GM19468 (cell line): ENCODE measurements around the gene UBL7.
A peak's percentile ranks its signal among the peaks of the same experiment; 100 is the strongest.

ENCODE experiments used
- ATAC-seq: cut with Tn5 transposase; IDR thresholded peaks from one replicate; pipeline ENCODE4 v1.9.1; 2021; ENCODE audit warnings: mild to moderate bottlenecking, moderate library complexity, moderate number of reproducible peaks; ENCODE audit not compliant: unreplicated experiment; ENCODE audit errors: extremely low read depth

The UBL7 gene

GRCh38 chr15:74442604-74443003 lies 18.4 kb downstream of the UBL7 start:
- ATAC-seq: no peak

GRCh38 chr15:74442063-74442462 lies 18.9 kb downstream of the UBL7 start:
- ATAC-seq: no peak

- no peak for ATAC-seq
Observed at GRCh38 chr15:74441248-74441941, 19.6 kb downstream of the UBL7 start.

GRCh38 chr15:74438721-74439316 lies 22.1 kb downstream of the UBL7 start:
- no peak for ATAC-seq

GRCh38 chr15:74438206-74438605 lies 22.8 kb downstream of the UBL7 start:
- no peak for ATAC-seq

DNA sequence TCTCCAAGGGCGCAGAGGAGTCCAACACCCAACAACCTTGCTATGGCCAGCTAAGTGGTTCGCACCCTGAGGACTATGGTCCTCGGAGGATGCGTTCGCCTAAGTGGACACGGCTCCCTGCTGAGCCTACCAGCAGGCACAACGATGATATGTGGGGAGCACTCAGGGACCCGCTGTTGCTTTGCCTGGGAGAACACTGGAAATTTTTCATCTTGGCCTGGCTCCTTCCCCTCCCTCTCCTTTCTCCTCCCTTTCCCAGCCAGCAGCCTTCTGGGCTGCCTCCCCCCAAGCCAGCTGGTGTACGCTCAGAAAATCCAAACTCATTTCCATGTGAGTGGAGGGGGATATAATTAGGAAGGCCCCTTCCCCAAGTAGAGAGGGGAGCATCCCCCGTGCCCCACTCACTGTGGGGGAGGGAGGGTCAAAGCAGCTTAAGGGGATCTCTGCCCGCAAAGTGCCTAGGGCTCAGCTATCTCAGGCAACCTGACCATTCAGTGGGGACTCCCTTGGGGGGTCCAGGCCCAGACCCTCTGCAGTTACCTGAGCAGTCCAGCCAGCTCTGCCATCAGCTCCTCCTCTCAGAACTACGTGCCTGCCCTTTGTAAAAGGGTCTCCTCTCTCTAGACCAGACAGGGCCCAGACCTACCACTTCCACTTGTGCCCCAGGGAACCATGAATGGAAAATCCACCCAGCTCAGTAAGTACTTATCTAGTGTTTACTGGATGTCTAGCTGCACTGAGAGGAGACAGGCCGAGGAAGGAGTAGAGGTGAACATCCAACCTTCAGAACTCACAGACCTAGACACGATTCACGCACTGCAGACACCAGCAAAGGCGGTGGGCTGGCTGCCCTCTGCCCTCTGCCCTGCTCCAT lies 26.5 kb downstream of the UBL7 start:
- no peak for ATAC-seq

DNA sequence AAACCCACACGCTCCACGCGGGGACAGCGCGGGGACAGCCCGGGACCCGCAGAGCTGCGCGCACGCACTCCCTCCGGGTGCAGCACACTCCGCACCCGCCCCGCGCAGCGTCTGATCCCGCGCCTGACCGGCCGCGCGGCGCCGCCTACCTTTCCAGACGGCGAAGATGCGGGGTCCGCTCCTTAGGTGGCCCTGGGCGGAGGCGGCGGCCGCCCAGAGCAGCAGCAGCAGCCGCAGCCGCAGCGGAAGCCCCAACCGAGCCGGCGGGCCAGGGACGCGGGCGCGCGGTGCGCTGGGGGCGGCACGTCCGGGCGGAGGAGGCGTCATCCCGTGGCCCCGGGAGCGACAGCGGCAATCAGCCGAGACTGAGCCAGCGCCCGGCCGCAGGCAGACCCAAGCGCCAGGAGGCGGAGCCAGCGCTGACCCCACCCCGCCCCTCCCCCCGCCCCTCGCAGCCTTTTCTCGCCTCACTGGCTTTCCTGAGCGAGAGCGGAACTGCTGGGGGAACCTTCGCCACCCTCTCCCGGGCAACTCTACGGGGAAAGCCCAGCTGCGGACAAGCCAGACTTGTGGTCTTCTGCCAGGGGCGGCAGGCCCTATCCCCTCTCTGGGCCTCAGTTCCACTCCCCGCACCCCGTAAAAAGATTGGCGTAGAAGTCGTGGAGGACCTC lies 27.2 kb downstream of the UBL7 start, which contains the start of gene SEMA7A:
TSS of gene SEMA7A (minus strand) at position 367 of the 671 bp plus-strand sequence. CDS start at position 327, 40 bp downstream.
- peak; percentile 45 for ATAC-seq

DNA sequence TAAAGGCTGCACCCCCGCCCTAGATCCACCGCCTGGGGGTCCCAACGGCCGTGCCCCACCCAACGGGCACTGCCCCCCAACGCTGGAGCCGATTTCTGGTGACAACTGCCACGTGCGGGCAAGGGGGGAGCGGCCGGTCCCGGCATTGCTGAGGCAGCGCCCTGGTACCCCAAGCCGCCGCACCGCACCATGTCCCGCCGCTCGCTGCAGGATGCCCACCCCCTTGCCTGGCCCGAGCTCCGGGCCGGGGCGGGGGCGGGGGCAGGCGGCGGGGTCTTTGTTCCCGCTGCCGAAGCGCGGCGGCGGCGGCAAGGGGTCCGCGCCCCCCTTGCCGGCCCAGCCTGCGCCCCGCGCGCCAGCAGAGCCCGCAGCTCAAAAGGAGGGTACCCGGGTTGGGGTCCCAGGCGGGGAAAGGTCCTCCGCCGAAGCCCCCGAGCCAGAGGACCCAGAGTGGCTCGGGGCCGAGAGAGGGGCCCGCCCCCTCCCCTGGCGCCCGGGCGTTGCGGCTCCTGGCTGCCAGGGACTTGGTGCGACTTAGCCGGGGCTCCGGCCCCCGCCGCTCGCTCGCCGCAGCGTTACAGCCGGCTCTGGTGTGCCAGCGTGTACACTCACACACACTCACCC lies 27.9 kb downstream of the UBL7 start:
- ATAC-seq: no peak

DNA sequence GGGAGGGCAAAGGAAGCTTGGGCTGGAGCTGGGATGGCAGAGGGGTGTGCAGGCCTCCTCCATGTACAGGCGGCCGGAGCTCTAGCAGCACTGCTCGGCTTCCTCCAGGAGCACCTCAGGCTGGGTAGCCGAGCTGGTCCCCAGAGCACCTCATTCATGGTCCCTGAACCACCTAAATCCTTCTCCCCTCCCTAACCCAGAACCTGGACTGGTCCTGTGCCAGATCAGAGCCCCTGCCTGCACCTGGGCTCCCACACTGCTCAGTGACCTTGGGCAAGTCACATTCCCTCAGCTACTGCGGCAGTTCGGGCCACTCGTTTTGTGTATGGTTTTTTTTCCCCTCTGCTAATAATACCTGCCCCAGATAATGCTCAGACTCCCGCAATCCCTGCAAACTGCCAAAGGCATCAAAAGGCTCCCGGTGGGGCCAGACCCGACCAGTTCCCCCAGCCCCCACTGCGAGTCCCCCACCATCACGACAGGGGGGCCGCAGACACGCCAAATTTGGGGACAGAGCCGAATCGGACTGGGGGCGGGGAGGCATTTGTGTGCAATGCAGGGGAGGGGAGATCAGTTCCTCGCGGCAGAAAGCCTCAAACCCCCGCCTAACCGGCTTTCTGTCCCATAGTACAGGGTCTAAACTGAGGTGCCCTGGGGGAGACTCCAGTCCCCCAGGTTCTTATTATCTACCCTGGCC lies 28.5 kb downstream of the UBL7 start:
- no peak for ATAC-seq

- no peak for ATAC-seq
Observed at GRCh38 chr15:74431645-74432044, 29.3 kb downstream of the UBL7 start.

DNA sequence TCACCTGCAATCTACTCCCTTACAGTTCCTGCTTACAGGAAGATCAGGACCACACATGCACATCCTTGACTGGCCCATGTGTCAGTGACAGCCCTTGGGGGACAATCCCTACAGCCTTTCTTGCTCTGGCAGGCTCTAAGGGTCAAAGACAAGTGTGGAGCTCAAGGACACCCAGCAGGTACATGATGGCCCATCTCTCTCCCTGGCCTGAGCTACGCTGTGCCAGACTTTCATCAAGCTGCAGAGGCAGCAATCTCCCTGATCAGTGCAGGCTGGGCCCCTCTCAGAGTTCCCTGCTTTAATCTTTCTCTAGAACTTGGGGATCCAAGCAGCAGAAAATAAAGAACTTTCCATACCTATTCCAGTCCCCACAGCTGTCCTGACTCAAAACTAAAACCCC lies 29.8 kb downstream of the UBL7 start:
- no peak for ATAC-seq

- no peak for ATAC-seq
Observed at GRCh38 chr15:74430510-74430951, 30.4 kb downstream of the UBL7 start.

- no peak for ATAC-seq
Observed at GRCh38 chr15:74429781-74430400, 31.1 kb downstream of the UBL7 start.

GRCh38 chr15:74428970-74429780 lies 31.8 kb downstream of the UBL7 start:
- ATAC-seq: no peak

DNA sequence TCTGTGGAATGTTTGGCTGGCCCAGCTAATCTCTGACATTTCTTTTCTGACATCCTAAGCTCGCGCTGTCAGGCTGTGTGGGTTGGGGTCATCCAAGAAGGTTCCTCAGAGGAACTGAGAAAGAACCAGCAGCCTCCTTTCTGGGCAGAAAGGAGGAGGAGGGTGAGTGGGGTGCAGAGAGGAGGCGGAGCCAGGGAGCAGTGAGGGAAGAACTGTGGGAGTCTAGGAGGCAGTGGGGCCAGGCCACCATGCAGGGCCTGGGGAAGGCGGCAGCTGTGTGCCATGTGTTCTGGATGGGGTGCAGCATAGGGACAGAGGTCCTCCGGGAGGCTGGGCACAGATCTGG lies 32.5 kb downstream of the UBL7 start:
- ATAC-seq: no peak

DNA sequence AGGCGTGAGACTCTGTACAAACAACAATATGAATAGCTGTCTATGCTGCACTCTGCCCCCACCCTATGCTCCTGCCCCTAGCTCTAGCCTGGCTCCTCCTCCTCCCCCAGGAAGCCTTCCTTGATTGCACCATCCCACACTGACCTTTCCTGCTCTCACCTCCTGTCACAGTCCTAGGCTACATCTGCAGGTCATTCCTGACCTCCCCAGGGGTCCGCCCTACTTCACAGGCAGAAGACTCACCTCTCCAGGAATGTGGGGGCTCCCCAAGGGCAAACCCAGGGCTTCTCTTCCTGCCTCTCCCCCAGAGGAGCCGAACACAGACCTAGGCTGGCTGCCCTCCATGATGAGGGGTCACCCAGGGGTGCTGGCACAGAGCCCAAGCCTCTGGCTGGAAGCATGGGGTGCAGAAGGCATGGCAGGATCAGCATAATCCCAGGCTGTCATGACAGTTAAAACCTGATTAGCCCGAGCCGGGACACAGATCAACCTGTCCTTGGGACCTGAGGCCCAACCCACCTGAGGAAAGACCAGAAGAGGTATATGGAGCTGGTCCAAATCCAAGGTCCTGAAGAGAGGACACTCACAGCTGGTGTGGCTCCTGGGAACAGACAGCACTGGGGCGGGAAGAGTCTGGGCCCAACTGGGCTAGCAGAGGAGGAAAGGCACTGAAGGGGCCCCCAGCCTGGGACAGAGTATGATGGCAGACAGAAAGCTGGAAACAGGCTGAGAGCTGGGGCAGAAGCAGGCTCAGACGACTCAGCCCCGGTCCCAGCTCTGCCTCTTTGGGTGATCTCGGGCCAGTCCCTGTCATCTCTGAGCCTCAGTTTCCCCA lies 33.1 kb downstream of the UBL7 start:
- no peak for ATAC-seq
